ENCODE results near the gene GRK5.

- no peak for TF ChIP-seq POLR2AphosphoS5 (IDR thresholded peaks at IDR 0.05; ENCODE audit: borderline replicate concordance, low read depth, low read length)
- no peak for TF ChIP-seq EZH2 (IDR thresholded peaks at IDR 0.05)
These were observed 150.8 kb downstream of the GRK5 start for GRCh38 chr10:119358152-119358512.
